Heart right ventricle (tissue), 16 donors: Measurements from ENCODE around the gene ATP1B1. TPM values are rescaled to one million over a fixed set of nuclear protein-coding genes. Genes with fewer than 3 reads are reported as not detected.

Experiments
- ATAC-seq, 8 donors: fragments of 200-7000 bp; cut with Tn5 transposase; one replicate each; pipeline ENCODE4 v1.9.1; 2020; ENCODE audit warnings: mild to moderate bottlenecking in 8 of 8, moderate library complexity in 8 of 8, moderate number of reproducible peaks in 1 of 8
- DNase-seq, 2 donors: peaks; one replicate each; pipeline ENCODE4 v3.0.0-alpha.2; 2020
- H3K27ac ChIP-seq, 10 donors: fragments of 200-600 bp; sonication (generic) in 2 of 10; one replicate each; pipeline versions ENCODE4 v1.5.0 to v1.8.0; 2020 to 2022; ENCODE audit warnings: mild to moderate bottlenecking in 3 of 10
- H3K27me3 ChIP-seq, 7 donors: fragments of 200-600 bp; one replicate each; pipeline ENCODE4 v1.8.0; 2021 to 2022; ENCODE audit warnings: mild to moderate bottlenecking in 2 of 7
- H3K36me3 ChIP-seq, 9 donors: fragments of 200-600 bp; sonication (generic) in 1 of 9; one replicate each; pipeline versions ENCODE4 v1.5.0 to v1.8.0; 2020 to 2022; ENCODE audit warnings: mild to moderate bottlenecking in 2 of 9
- H3K4me1 ChIP-seq, 9 donors: fragments of 200-600 bp; sonication (generic) in 1 of 9; one replicate each; pipeline versions ENCODE4 v1.5.0 to v1.8.0; 2020 to 2022; ENCODE audit warnings: mild to moderate bottlenecking in 4 of 9
- H3K4me3 ChIP-seq, 10 donors: fragments of 200-600 bp; sonication (generic) in 2 of 10; one replicate each; pipeline versions ENCODE4 v1.5.0 to v1.8.0; 2020 to 2022; ENCODE audit warnings: mild to moderate bottlenecking in 7 of 10, moderate library complexity in 2 of 10
- H3K9me3 ChIP-seq, 11 donors: fragments of 200-600 bp in 10 of 11; sonication (generic) in 2 of 11; one replicate each; pipeline versions ENCODE4 v1.5.0 to v1.8.0; 2013 to 2022; ENCODE audit warnings: mild to moderate bottlenecking in 2 of 11, control low read depth in 1 of 11, moderate library complexity in 1 of 11
- WGBS, 2 donors: extraction: QIAGEN DNeasy Blood & Tissue Kit; methylation state at CpG; one replicate each; pipeline ENCODE4 v1.1.7; 2013; ENCODE audit warnings: inconsistent platforms in 1 of 2; 5-methylcytosine and 5-hydroxymethylcytosine counted together
- intact Hi-C, 10 donors: fragments of 100-400 bp; cut with DNase I; formaldehyde crosslinking; loops; one replicate each; pipeline versions ENCODE4 v1.11.1 to v1.14.2; 2022
- polyA plus RNA-seq, 2 donors: library from polyadenylated mRNA; stranded (reverse); fragments of 200-250 nt; gene quantifications; one replicate each; pipeline ENCODE4 v1.2.3, GENCODE V29; 2013
- total RNA-seq, 10 donors: library from RNA; stranded (reverse); fragmentation: NEBNext Ultra II Directional in 3 of 10; extraction: Animal tissue kit (Norgen Biotek cat#: 25700) in 3 of 10; gene quantifications; one replicate each; pipeline versions ENCODE4 v1.2.1 to v1.2.4, GENCODE V29; 2021 to 2023
- TF ChIP-seq, protein P1 (sequence below), 9 donors: fragments of 200-600 bp; sonication (generic) in 2 of 9; IDR thresholded peaks; one replicate each; pipeline versions ENCODE4 v1.5.0 to v1.8.0; 2021 to 2022; ENCODE audit warnings: antibody characterized with exemption in 9 of 9, mild to moderate bottlenecking in 5 of 9, moderate library complexity in 1 of 9
- donor health status: Arrhythmogenic right ventricular cardiomyopathy.
- donor health status: ischemic (EF 13 %, LVEDD 7.1; RV severe dilation, severe dysfunction).
- donor health status: healthy with polysubstance abuse.
- donor health status: DM: no; HTN: yes; CAD: no.
- donor health status: DM: no; HTN: no; CAD: no.
- donor health status: ischemic (EF 25% LVEDD 6.9; RV normal size, moderate dysfunction).
- donor health status: ischemic (EF 25% LVEDD 5.7; RV mildly dilated, moderate dysfunction).
- donor health status: healthy.
- donor health status: DM: yes; HTN: yes; CAD: no.
- donor health status: Ischemic cardiomyopathy.
- donor health status: ischemic (EF 35%, LVEDD 5.7; RV mildly dilated, moderate dysfunction).
- donor health status: nonischemic (EF 11% LVEDD 7.7; RV severe dilation, severe dysfunction).
- donor health status: DM: yes; HTN: yes; CAD: no.
- donor health status: PGD.
- donor health status: ischemic (EF 29% LVEDD 5.4; RV normal size, mild dysfunction).
- donor health status: nonischemic (EF 23%, LVEDD 6.1; RV moderate dilation, normal function).

ATP1B1 gene
- total and polyA plus RNA-seq, 12 donors: 137 to 472 (median 268) TPM

DNA sequence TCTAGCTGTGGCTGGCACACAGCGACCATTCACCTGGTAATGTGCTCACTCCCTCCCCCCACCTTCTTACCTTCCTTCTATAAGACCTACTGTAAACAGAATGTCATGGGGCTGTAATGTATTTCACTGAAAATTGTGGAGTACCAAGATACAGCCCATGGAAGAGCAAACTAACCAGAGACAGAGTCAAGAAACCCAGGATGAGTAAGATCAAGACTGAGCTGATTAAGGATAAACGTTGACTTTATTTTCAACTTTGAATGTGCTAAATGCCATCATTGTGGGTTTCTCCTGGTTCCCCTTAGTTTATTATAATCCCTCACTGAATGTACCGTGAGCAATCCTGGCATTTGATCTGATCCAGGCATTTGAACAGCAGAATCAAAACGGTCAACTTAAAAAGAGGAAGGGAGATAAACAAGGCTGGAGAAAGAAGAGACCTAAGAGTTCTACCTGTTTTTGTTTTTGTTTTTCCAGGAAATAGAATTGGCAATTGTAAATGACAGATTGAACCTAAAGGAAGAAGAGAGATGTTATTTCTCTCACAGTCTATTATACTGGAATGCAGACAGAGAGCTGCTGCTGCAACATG, 16.1 kb upstream of the ATP1B1 start:
- 51 to 69% methylated on average over 4 of the region's 4 CpGs for WGBS, 2 donors
- ATAC-seq (no peak), DNase-seq (no peak)
- Histone ChIP-seq H3K4me1 (peaks cover 0 to 29% (median 11%) of the 10 kb centered on the region in 9 donors), H3K9me3 (no peaks in the 10 kb centered on the region), H3K36me3 (no peaks in the 10 kb centered on the region), H3K4me3 (no peak overlapping the region), H3K27me3 (no peaks in the 10 kb centered on the region), H3K27ac (no peak overlapping the region)
- TF ChIP-seq, protein P1, sequence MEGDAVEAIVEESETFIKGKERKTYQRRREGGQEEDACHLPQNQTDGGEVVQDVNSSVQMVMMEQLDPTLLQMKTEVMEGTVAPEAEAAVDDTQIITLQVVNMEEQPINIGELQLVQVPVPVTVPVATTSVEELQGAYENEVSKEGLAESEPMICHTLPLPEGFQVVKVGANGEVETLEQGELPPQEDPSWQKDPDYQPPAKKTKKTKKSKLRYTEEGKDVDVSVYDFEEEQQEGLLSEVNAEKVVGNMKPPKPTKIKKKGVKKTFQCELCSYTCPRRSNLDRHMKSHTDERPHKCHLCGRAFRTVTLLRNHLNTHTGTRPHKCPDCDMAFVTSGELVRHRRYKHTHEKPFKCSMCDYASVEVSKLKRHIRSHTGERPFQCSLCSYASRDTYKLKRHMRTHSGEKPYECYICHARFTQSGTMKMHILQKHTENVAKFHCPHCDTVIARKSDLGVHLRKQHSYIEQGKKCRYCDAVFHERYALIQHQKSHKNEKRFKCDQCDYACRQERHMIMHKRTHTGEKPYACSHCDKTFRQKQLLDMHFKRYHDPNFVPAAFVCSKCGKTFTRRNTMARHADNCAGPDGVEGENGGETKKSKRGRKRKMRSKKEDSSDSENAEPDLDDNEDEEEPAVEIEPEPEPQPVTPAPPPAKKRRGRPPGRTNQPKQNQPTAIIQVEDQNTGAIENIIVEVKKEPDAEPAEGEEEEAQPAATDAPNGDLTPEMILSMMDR (IDR thresholded peaks at IDR 0.05): no peak
- intact Hi-C loops: no loop called here

DNA sequence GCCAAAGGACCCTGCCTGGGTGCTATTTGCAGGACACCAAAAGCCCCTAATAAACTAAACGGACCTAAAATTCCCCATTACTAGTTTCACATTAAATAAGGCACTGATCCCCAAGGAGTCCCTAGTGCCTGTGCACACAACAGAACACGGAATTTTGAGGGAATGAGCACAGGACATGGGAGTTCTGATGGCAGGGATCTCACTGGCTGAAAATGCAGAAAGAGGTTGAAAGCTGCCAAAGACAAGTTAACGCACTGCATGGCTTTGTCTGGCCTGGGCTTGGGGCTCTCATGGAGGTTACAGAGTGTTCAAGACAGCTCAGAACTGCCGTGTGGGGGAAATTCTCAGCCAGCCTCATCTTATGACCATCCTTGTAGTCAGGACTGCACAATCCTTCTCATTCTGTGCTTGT, 15.6 kb upstream of the ATP1B1 start:
- no peak for ATAC-seq
- intact Hi-C loops: no loop called here

DNA sequence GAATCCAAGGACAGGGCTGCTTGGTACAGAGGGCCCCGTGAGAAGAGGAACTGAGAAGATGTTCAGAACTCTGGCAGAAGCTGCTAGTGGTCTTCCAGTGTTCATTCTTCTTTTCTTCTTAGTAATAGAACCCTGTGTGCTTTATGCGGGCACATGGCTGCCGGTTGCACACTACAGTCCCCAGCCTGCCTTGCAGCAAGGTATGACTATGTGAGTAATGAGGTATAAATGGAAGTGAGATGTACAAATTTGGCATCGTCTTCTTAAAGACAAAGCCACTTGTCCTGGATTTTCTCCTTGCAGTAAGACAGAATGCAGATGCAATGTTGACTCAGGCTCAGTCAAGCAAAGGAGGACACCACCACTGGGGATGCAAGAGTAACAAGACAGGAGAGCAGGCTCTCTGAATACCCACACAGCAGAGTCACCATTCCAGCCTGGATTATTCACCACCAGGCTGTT, 15.0 kb upstream of the ATP1B1 start:
- Histone ChIP-seq H3K27ac (no peak overlapping the region), H3K4me3 (no peak overlapping the region), H3K9me3 (peaks cover 0 to 4% (median 0%) of the 10 kb centered on the region in 11 donors), H3K36me3 (no peaks in the 10 kb centered on the region), H3K27me3 (no peaks in the 10 kb centered on the region), H3K4me1 (peaks cover 0 to 21% (median 11%) of the 10 kb centered on the region in 9 donors)
- no peak for DNase-seq
- intact Hi-C loops: no loop called here
- ATAC-seq: peak in 5 of 8 donors; percentile 29 to 68 (median 53)
- WGBS, 2 donors: 84 to 88% methylated on average over 4 of the region's 4 CpGs
- TF ChIP-seq, protein P1 (IDR thresholded peaks at IDR 0.05): no peak

More for the DNA sequence above, 15.6 kb upstream of the ATP1B1 start:
- DNase-seq: no peak
- H3K36me3 ChIP-seq: no peaks in the 10 kb centered on the region
- peaks cover 0 to 2% (median 0%) of the 10 kb centered on the region in 11 donors for H3K9me3 ChIP-seq
- TF ChIP-seq, protein P1 (IDR thresholded peaks at IDR 0.05): no peak
- H3K27me3 ChIP-seq: no peaks in the 10 kb centered on the region
- WGBS, 2 donors: 65% methylated on average over 4 of the region's 4 CpGs
- H3K27ac ChIP-seq: no peak overlapping the region
- H3K4me1 ChIP-seq: peaks cover 0 to 27% (median 11%) of the 10 kb centered on the region in 9 donors
- no peak overlapping the region for H3K4me3 ChIP-seq

DNA sequence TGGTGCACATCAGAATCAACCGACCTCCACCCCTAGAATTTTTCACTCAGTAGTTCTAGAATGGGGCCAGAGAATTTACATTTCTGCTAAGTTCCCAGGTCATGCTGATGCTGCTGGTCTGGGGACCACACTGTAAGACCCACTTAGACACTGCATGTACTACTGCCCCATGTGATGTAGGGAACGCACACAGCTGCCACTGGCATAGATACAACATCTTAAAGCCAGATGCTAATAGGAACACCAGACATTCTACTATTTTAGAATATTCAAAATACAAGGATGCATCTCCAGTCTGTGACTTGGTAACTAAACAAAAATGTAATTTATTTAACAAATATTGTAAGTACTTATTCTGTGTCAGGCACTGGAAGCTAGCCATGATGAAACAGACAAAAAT, 14.1 kb upstream of the ATP1B1 start:
- H3K4me3 ChIP-seq: no peak overlapping the region
- WGBS, 2 donors: 95 to 97% methylated on average over 2 of the region's 2 CpGs
- no peaks in the 10 kb centered on the region for H3K36me3 ChIP-seq
- TF ChIP-seq, protein P1 (IDR thresholded peaks at IDR 0.05): no peak
- peaks cover 0 to 4% (median 0%) of the 10 kb centered on the region in 11 donors for H3K9me3 ChIP-seq
- DNase-seq (no peak), ATAC-seq (no peak)
- intact Hi-C loops: no loop called here
- H3K27me3 ChIP-seq: no peaks in the 10 kb centered on the region
- H3K27ac ChIP-seq: no peak overlapping the region
- H3K4me1 ChIP-seq: peaks cover 0 to 12% (median 2%) of the 10 kb centered on the region in 9 donors
